Cardiac fibroblast (primary cell): Measurements from ENCODE around the gene SYT2.
"Not testable (repeated sequence)": the region's sequence is repeated elsewhere in the genome, so short reads cannot be mapped to it uniquely, and the experiment has no call there.

Source experiments
- DNase-seq, 2 donors: peaks; one replicate each; pipeline versions ENCODE4 v3.0.0 to v3.0.0-alpha.2; 2010; ENCODE audit warnings: low read depth in 2 of 2
- H3K4me3 ChIP-seq, 2 donors: replicated peaks in 1 of 2; 1 replicate in 1 of 2; 2 replicates in 1 of 2; pipeline ENCODE4 v1.5.1; 2011; ENCODE audit warnings: low read depth in 2 of 2, low read length in 2 of 2, mild to moderate bottlenecking in 2 of 2, moderate library complexity in 1 of 2
- CTCF ChIP-seq: IDR thresholded peaks from one replicate; pipeline ENCODE4 v1.5.1; 2011; ENCODE audit warnings: low read depth, mild to moderate bottlenecking, low read length, inconsistent platforms

SYT2 gene

GRCh38 chr1:202623075-202623474 is 87.2 kb downstream of the SYT2 start:
- no peak overlapping the region for H3K4me3 ChIP-seq
- no peak for TF ChIP-seq CTCF
- DNase-seq, result peak; percentile 64 to 65

GRCh38 chr1:202622388-202622787 is 87.9 kb downstream of the SYT2 start:
- DNase-seq, result no peak
- no peak overlapping the region for H3K4me3 ChIP-seq

GRCh38 chr1:202621446-202621845 is 88.8 kb downstream of the SYT2 start:
- no peak for DNase-seq
- no peak overlapping the region for H3K4me3 ChIP-seq
- no peak for TF ChIP-seq CTCF

More at GRCh38 chr1:202622388-202622787, 87.9 kb downstream of the SYT2 start:
- TF ChIP-seq CTCF, result no peak

- not testable (repeated sequence) for H3K4me3 ChIP-seq, DNase-seq
Observed at GRCh38 chr1:202620036-202620435, 90.2 kb downstream of the SYT2 start.

GRCh38 chr1:202619505-202619904 is 90.7 kb downstream of the SYT2 start:
- H3K4me3 ChIP-seq, result no peak overlapping the region
- TF ChIP-seq CTCF, result no peak
- DNase-seq, result no peak

GRCh38 chr1:202619012-202619411 is 91.2 kb downstream of the SYT2 start:
- DNase-seq, result peak in 1 of 2 donors; percentile 51
- not testable (repeated sequence) for H3K4me3 ChIP-seq

GRCh38 chr1:202616355-202616915 is 93.8 kb downstream of the SYT2 start:
- no peak overlapping the region for H3K4me3 ChIP-seq
- no peak for DNase-seq
- no peak for TF ChIP-seq CTCF
